ENCODE measurements around the gene TPRN.

DNA sequence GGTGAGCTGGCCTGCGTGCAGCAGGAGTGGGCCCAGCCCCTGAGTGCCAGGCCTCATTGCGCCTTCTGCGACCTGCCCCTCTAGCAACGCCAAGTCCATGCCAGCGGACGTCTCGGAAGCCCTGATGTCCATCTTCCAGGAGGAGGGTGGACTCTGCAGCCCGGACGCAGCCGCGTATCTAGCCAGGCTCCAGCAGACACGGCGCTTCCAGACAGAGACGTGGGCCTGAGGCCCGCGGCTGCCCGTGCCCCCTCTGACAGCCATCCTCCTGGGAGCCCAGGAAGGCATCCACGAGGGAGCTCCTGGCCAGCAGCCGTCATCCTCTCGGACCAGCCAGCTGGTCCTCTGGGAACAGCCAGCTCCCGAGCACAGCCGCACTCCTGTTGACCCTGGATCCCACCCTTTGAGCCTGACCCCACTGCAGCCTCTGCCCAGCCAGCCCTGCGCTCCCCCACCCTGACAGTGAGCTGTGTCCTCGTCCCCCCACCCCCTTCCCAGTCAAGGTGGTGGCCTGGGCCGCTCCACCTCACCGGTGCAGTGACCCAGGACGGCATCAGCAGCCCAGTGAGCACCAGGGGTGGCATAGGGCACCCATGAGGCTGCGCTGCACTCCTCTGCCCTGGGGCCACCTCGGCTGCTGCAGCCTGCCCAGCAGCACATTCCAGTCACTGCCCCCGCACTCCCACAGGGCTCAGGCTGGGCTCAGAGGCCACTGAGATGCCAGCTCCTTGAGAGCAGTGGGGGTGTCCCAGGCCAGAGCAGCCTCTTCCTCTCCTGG, 15.8 kb upstream of the TPRN start:
- TF ChIP-seq, protein P1, sequence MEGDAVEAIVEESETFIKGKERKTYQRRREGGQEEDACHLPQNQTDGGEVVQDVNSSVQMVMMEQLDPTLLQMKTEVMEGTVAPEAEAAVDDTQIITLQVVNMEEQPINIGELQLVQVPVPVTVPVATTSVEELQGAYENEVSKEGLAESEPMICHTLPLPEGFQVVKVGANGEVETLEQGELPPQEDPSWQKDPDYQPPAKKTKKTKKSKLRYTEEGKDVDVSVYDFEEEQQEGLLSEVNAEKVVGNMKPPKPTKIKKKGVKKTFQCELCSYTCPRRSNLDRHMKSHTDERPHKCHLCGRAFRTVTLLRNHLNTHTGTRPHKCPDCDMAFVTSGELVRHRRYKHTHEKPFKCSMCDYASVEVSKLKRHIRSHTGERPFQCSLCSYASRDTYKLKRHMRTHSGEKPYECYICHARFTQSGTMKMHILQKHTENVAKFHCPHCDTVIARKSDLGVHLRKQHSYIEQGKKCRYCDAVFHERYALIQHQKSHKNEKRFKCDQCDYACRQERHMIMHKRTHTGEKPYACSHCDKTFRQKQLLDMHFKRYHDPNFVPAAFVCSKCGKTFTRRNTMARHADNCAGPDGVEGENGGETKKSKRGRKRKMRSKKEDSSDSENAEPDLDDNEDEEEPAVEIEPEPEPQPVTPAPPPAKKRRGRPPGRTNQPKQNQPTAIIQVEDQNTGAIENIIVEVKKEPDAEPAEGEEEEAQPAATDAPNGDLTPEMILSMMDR (IDR thresholded peaks at IDR 0.05): no peak
- TF ChIP-seq POLR2A (IDR thresholded peaks at IDR 0.05): no peak
